ENCODE results near the gene FGF5. TPM values are rescaled to one million over a fixed set of nuclear protein-coding genes. Genes with fewer than 3 reads are reported as not detected.

The FGF5 gene
- total and polyA plus RNA-seq, 2 of the 13 experiments (the other 11 are each of a cell fraction or from before 2014, with no cell fraction given) = not detected

GRCh38 chr4:80295826-80296225 is 29.4 kb downstream of the FGF5 start:
- Histone ChIP-seq H3K4me1 (ENCODE audit: insufficient read depth, low read length) (no peaks in the 10 kb centered on the region), H3K4me3 (replicated peaks in 1 of 3; ENCODE audit: insufficient read depth in 1 of 3, low read depth in 2 of 3, low read length in 3 of 3) (no peak overlapping the region), H3K79me2 (ENCODE audit: insufficient read depth, low read length) (no peaks in the 10 kb centered on the region), H3K27me3 (ENCODE audit: control insufficient read depth in 1 of 2, insufficient read depth in 2 of 2, low read length in 2 of 2) (no peaks in the 10 kb centered on the region), H2AFZ (ENCODE audit: low read length) (no peak overlapping the region), H3K9me3 (ENCODE audit: low read length) (no peaks in the 10 kb centered on the region), H3K27ac (ENCODE audit: extremely low read length, insufficient read depth, low read length) (no peak overlapping the region), H3K4me2 (ENCODE audit: low read depth, low read length) (no peak overlapping the region), H3K9ac (ENCODE audit: insufficient read depth, low read depth, low read length) (no peak overlapping the region), H3K36me3 (replicated peaks in 1 of 2; ENCODE audit: control insufficient read depth in 1 of 2, insufficient read depth in 2 of 2, low read length in 2 of 2) (no peaks in the 10 kb centered on the region), H4K20me1 (ENCODE audit: insufficient read depth, low read length) (no peaks in the 10 kb centered on the region)
- BruUV-seq (replicated peaks) = no TSS peak
- DNase-seq (ENCODE audit: low spot score) = no peak
- ChIA-PET CTCF (ENCODE audit: low intra/inter-chr PET ratio, low total read pairs) (no interaction called here), POLR2A (no interaction called here)
- ATAC-seq = no peak
- 45% methylated on average over 5 of the region's 5 CpGs for WGBS (ENCODE audit: low lambda C conversion rate)
- FAIRE-seq = no peak
- TF ChIP-seq SAFB2 (CRISPR knock-in tag; IDR thresholded peaks at IDR 0.05; ENCODE audit: borderline replicate concordance, low read depth) (no peak), ZNF563 (CRISPR knock-in tag; IDR thresholded peaks at IDR 0.05) (no peak), ZBTB7A (CRISPR knock-in tag; IDR thresholded peaks at IDR 0.05) (no peak), RERE (CRISPR knock-in tag; IDR thresholded peaks at IDR 0.05; ENCODE audit: low read depth) (no peak), CHD2 (IDR thresholded peaks at IDR 0.05; ENCODE audit: low read depth, low read length) (no peak)
- in situ Hi-C loops (cut with HindIII; ENCODE audit: extremely low pct_ligation_motif_present, low pct_unique_long_range_greater_than_20kb) (no loop called here), intact Hi-C loops (cut with micrococcal nuclease; ENCODE audit: unreplicated experiment) (no loop called here)
